ENCODE measurements around the gene AURKB. TPM values are rescaled to one million over a fixed set of nuclear protein-coding genes. Genes with fewer than 3 reads are reported as not detected.

AURKB gene
- total and polyA plus RNA-seq, 10 of the 15 experiments (the other 5 are each of a cell fraction or from before 2014, with no cell fraction given) = 52.7 to 209 (median 128) TPM

GRCh38 chr17:8185582-8186445 is 24.6 kb downstream of the AURKB start (continued):
- no peak for TF ChIP-seq KAT2A (conservative IDR thresholded peaks at IDR 0.05; ENCODE audit: control insufficient read depth, low read depth, low read length)
- peak; percentile 55 for TF ChIP-seq KLF5 (IDR thresholded peaks at IDR 0.05; ENCODE audit: partially characterized antibody)
- no peak for TF ChIP-seq ATF7 (IDR thresholded peaks at IDR 0.05; ENCODE audit: low read depth)
- TF ChIP-seq ATF2 (IDR thresholded peaks at IDR 0.05; ENCODE audit: low read length) = no peak
- peak; percentile 3; the same call in 1 of the 2 replicates for TF ChIP-seq SMC3 (IDR thresholded peaks at IDR 0.05; ENCODE audit: borderline replicate concordance, low read length)
- TF ChIP-seq CHD1 (IDR thresholded peaks at IDR 0.05; ENCODE audit: low read depth, low read length) = no peak
- TF ChIP-seq USF2 (IDR thresholded peaks at IDR 0.05; ENCODE audit: borderline replicate concordance, low read depth, low read length) = no peak
- TF ChIP-seq POLR2AphosphoS2 (IDR thresholded peaks at IDR 0.05; ENCODE audit: low read depth, low read length) = no peak
- TF ChIP-seq HDAC2 (IDR thresholded peaks at IDR 0.05) = no peak
- no peak for TF ChIP-seq SUZ12 (IDR thresholded peaks at IDR 0.05; ENCODE audit: unreplicated experiment)
- TF ChIP-seq SMAD1 (IDR thresholded peaks at IDR 0.05; ENCODE audit: low read depth, partially characterized antibody) = no peak
- no peak for TF ChIP-seq JUNB (IDR thresholded peaks at IDR 0.05)
- no peak for TF ChIP-seq BRCA1 (IDR thresholded peaks at IDR 0.05; ENCODE audit: low read depth, low read length)
- peak; percentile 94 for TF ChIP-seq SMARCA5 (IDR thresholded peaks at IDR 0.05)
- no peak for TF ChIP-seq RELB (IDR thresholded peaks at IDR 0.05; ENCODE audit: low read depth)
- TF ChIP-seq MYB (IDR thresholded peaks at IDR 0.05; ENCODE audit: borderline replicate concordance, low read depth, low read length) = no peak
- no peak for TF ChIP-seq IKZF1 (conservative IDR thresholded peaks at IDR 0.05)
- TF ChIP-seq YY1 (IDR thresholded peaks at IDR 0.05; ENCODE audit: low read depth, low read length) = peak; percentile 70
- no peak for TF ChIP-seq SIX5 (IDR thresholded peaks at IDR 0.05; ENCODE audit: low read depth, low read length, severe bottlenecking)
- TF ChIP-seq NFYB (IDR thresholded peaks at IDR 0.05; ENCODE audit: insufficient read depth, low read depth, low read length) = no peak
- peak; percentile 81 for TF ChIP-seq ZBTB40 (IDR thresholded peaks at IDR 0.05; ENCODE audit: borderline replicate concordance)
- no peak for TF ChIP-seq HDAC6 (IDR thresholded peaks at IDR 0.05; ENCODE audit: unreplicated experiment)
- TF ChIP-seq LARP7 (IDR thresholded peaks at IDR 0.05) = peak; percentile 39; the same call in 1 of the 2 replicates
- no peak; the same call in 1 of the 2 replicates for TF ChIP-seq CREB1 (IDR thresholded peaks at IDR 0.05; ENCODE audit: low read depth)

All from GM12878 (cell line).